Progenitor cell of endocrine pancreas (in vitro differentiated cells): Measurements from ENCODE around the gene PLEKHM1. TPM values are rescaled to one million over a fixed set of nuclear protein-coding genes. Genes with fewer than 3 reads are reported as not detected.
A peak's percentile ranks its signal among the peaks of the same experiment; 100 is the strongest.

Source experiments
- DNase-seq: peaks from one replicate; pipeline ENCODE4 v3.0.0; 2021; ENCODE audit warnings: low spot score; ENCODE audit not compliant: unreplicated experiment
- H3K27ac Mint-ChIP-seq: 2 replicates; pipeline ENCODE4 v1.8.0; 2021; ENCODE audit warnings: mild to moderate bottlenecking, moderate library complexity, mixed read lengths
- H3K27me3 Mint-ChIP-seq: 2 replicates; pipeline ENCODE4 v1.8.0; 2021; ENCODE audit warnings: mixed read lengths
- H3K36me3 Mint-ChIP-seq: 2 replicates; pipeline ENCODE4 v1.8.0; 2022; ENCODE audit warnings: mixed read lengths; ENCODE audit not compliant: insufficient read depth
- H3K4me1 Mint-ChIP-seq: 2 replicates; pipeline ENCODE4 v1.8.0; 2021; ENCODE audit warnings: low read depth, mixed read lengths
- H3K4me3 Mint-ChIP-seq: 2 replicates; pipeline ENCODE4 v1.8.0; 2021; ENCODE audit warnings: low read depth, mild to moderate bottlenecking, moderate library complexity, mixed read lengths
- H3K9me3 Mint-ChIP-seq: 2 replicates; pipeline ENCODE4 v1.8.0; 2021; ENCODE audit warnings: low read depth, mixed read lengths
- total RNA-seq: library from RNA; stranded (reverse); gene quantifications from 2 replicates; pipeline ENCODE4 v1.2.1, GENCODE V29; 2021
- TF ChIP-seq, protein P1 (sequence below): fragments of 200-600 bp; sonication (generic); IDR thresholded peaks from one replicate; pipeline ENCODE4 v1.5.0; 2021; ENCODE audit warnings: antibody characterized with exemption, mild to moderate bottlenecking; ENCODE audit not compliant: unreplicated experiment

The PLEKHM1 gene
- total RNA-seq, 1 donor from 2014 or later: 34.5 TPM

GRCh38 chr17:45433159-45433535, 57.4 kb downstream of the PLEKHM1 start:
- no peak for DNase-seq
- H3K9me3 Mint-ChIP-seq: no peaks in the 10 kb centered on the region
- H3K4me1 Mint-ChIP-seq: peaks cover 7% of the 10 kb centered on the region
- TF ChIP-seq, protein P1, sequence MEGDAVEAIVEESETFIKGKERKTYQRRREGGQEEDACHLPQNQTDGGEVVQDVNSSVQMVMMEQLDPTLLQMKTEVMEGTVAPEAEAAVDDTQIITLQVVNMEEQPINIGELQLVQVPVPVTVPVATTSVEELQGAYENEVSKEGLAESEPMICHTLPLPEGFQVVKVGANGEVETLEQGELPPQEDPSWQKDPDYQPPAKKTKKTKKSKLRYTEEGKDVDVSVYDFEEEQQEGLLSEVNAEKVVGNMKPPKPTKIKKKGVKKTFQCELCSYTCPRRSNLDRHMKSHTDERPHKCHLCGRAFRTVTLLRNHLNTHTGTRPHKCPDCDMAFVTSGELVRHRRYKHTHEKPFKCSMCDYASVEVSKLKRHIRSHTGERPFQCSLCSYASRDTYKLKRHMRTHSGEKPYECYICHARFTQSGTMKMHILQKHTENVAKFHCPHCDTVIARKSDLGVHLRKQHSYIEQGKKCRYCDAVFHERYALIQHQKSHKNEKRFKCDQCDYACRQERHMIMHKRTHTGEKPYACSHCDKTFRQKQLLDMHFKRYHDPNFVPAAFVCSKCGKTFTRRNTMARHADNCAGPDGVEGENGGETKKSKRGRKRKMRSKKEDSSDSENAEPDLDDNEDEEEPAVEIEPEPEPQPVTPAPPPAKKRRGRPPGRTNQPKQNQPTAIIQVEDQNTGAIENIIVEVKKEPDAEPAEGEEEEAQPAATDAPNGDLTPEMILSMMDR: no peak
- no peaks in the 10 kb centered on the region for H3K36me3 Mint-ChIP-seq
- peaks cover 39% of the 10 kb centered on the region for H3K27me3 Mint-ChIP-seq
- H3K27ac Mint-ChIP-seq: no peak overlapping the region
- peak overlapping the region; percentile 55 for H3K4me3 Mint-ChIP-seq

- DNase-seq: no peak
- Mint-ChIP-seq H3K4me3 (peak within 1 kb of the TSS; percentile 71), H3K4me1 (peaks cover 7% of the 10 kb centered on the region), H3K27me3 (peaks cover 43% of the 10 kb centered on the region), H3K27ac (no peak within 1 kb of the TSS), H3K36me3 (no peaks in the 10 kb centered on the region), H3K9me3 (no peaks in the 10 kb centered on the region)
- TF ChIP-seq, protein P1: no peak
Observed at GRCh38 chr17:45432405-45433158, 57.9 kb downstream of the PLEKHM1 start, which contains the start of gene ARHGAP27. TSS of gene ARHGAP27 (minus strand) at chr17:45432870. CDS start at chr17:45430279, 2,591 bp downstream.

- Mint-ChIP-seq H3K4me1 (peaks cover 7% of the 10 kb centered on the region), H3K9me3 (no peaks in the 10 kb centered on the region), H3K27me3 (peaks cover 51% of the 10 kb centered on the region), H3K36me3 (no peaks in the 10 kb centered on the region), H3K4me3 (peak overlapping the region; percentile 71), H3K27ac (no peak overlapping the region)
- TF ChIP-seq, protein P1: no peak
- DNase-seq: peak; percentile 68
Observed at GRCh38 chr17:45431531-45432404, 58.8 kb downstream of the PLEKHM1 start.

GRCh38 chr17:45430738-45431530, 59.6 kb downstream of the PLEKHM1 start:
- Mint-ChIP-seq H3K27me3 (peaks cover 59% of the 10 kb centered on the region), H3K4me1 (peaks cover 7% of the 10 kb centered on the region), H3K9me3 (no peaks in the 10 kb centered on the region), H3K27ac (peak overlapping the region; percentile 73), H3K4me3 (peak overlapping the region; percentile 71), H3K36me3 (no peaks in the 10 kb centered on the region)
- peak; percentile 46 for DNase-seq
- TF ChIP-seq, protein P1: no peak
